Activated CD8-positive, alpha-beta memory T cell treated with anti-CD3 and anti-CD28 coated beads, Interleukin-2, amount 50 U/mL, for 24 hours (primary cell): ENCODE data around the gene FAM222A.
"Not testable (repeated sequence)": the region's sequence is repeated elsewhere in the genome, so short reads cannot be mapped to it uniquely, and the experiment has no call there.

ENCODE experiments used
- DNase-seq: peaks from one replicate; pipeline ENCODE4 v3.0.0-alpha.2; 2020; ENCODE audit errors: extremely low read depth

Gene FAM222A

GRCh38 chr12:109693653-109694600 is 19.7 kb upstream of the FAM222A start:
- DNase-seq = no peak

GRCh38 chr12:109694629-109695028 is 19.0 kb upstream of the FAM222A start:
- DNase-seq = not testable (repeated sequence)

- no peak for DNase-seq
Measured at GRCh38 chr12:109695416-109695815, 18.2 kb upstream of the FAM222A start.

- no peak for DNase-seq
Measured at GRCh38 chr12:109695961-109696461, 17.6 kb upstream of the FAM222A start.

- no peak for DNase-seq
Measured at GRCh38 chr12:109696485-109697269, 16.9 kb upstream of the FAM222A start.

- DNase-seq = no peak
Measured at GRCh38 chr12:109697270-109697553, 16.4 kb upstream of the FAM222A start.

GRCh38 chr12:109697877-109698468 is 15.7 kb upstream of the FAM222A start:
- no peak for DNase-seq

GRCh38 chr12:109698820-109699219 is 14.8 kb upstream of the FAM222A start:
- no peak for DNase-seq

- no peak for DNase-seq
Measured at GRCh38 chr12:109701064-109701463, 12.6 kb upstream of the FAM222A start.

- no peak for DNase-seq
Measured at GRCh38 chr12:109702111-109702841, 11.3 kb upstream of the FAM222A start.

- DNase-seq = no peak
Measured at GRCh38 chr12:109703684-109704083, 9.9 kb upstream of the FAM222A start.

GRCh38 chr12:109704371-109705098 is 9.1 kb upstream of the FAM222A start:
- no peak for DNase-seq

GRCh38 chr12:109705291-109705690 is 8.3 kb upstream of the FAM222A start:
- DNase-seq = no peak

GRCh38 chr12:109706398-109706746 is 7.3 kb upstream of the FAM222A start:
- DNase-seq = no peak

- no peak for DNase-seq
Measured at GRCh38 chr12:109706747-109707469, 6.7 kb upstream of the FAM222A start.

- DNase-seq = no peak
Measured at GRCh38 chr12:109707470-109707821, 6.2 kb upstream of the FAM222A start.

GRCh38 chr12:109708939-109709338 is 4.7 kb upstream of the FAM222A start:
- DNase-seq = no peak

- DNase-seq = no peak
Measured at GRCh38 chr12:109709401-109709991, 4.1 kb upstream of the FAM222A start.

GRCh38 chr12:109710205-109710746 is 3.3 kb upstream of the FAM222A start:
- DNase-seq = no peak
